GM12874 (cell line): ENCODE measurements around the gene RHBDD2.

ENCODE experiments used
- TF ChIP-seq, protein P1 (sequence below): IDR thresholded peaks from 2 replicates; pipeline ENCODE4 v1.5.1; 2011; ENCODE audit warnings: low read depth, mild to moderate bottlenecking, control low read depth, low read length, moderate library complexity; ENCODE audit not compliant: insufficient read depth

RHBDD2 gene

DNA sequence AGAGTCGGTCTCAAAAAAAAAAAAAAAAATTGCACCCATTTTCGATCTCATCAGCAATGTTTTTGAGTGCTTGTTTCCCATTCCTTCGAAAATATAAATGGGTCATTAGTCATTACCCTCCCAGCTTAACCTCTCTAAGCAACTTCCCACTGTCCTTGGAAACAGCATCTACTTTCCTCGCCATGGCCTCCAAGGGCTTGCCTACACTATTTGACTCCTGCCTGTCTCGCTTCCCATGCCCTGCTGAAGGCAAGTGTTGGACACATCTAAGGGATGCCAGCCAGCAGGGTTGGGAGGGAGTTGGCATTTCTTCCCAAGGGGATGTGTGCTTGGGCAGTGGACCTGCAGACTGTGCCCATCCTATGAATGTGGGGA, 12.7 kb upstream of the RHBDD2 start:
- TF ChIP-seq, protein P1, sequence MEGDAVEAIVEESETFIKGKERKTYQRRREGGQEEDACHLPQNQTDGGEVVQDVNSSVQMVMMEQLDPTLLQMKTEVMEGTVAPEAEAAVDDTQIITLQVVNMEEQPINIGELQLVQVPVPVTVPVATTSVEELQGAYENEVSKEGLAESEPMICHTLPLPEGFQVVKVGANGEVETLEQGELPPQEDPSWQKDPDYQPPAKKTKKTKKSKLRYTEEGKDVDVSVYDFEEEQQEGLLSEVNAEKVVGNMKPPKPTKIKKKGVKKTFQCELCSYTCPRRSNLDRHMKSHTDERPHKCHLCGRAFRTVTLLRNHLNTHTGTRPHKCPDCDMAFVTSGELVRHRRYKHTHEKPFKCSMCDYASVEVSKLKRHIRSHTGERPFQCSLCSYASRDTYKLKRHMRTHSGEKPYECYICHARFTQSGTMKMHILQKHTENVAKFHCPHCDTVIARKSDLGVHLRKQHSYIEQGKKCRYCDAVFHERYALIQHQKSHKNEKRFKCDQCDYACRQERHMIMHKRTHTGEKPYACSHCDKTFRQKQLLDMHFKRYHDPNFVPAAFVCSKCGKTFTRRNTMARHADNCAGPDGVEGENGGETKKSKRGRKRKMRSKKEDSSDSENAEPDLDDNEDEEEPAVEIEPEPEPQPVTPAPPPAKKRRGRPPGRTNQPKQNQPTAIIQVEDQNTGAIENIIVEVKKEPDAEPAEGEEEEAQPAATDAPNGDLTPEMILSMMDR = no peak

DNA sequence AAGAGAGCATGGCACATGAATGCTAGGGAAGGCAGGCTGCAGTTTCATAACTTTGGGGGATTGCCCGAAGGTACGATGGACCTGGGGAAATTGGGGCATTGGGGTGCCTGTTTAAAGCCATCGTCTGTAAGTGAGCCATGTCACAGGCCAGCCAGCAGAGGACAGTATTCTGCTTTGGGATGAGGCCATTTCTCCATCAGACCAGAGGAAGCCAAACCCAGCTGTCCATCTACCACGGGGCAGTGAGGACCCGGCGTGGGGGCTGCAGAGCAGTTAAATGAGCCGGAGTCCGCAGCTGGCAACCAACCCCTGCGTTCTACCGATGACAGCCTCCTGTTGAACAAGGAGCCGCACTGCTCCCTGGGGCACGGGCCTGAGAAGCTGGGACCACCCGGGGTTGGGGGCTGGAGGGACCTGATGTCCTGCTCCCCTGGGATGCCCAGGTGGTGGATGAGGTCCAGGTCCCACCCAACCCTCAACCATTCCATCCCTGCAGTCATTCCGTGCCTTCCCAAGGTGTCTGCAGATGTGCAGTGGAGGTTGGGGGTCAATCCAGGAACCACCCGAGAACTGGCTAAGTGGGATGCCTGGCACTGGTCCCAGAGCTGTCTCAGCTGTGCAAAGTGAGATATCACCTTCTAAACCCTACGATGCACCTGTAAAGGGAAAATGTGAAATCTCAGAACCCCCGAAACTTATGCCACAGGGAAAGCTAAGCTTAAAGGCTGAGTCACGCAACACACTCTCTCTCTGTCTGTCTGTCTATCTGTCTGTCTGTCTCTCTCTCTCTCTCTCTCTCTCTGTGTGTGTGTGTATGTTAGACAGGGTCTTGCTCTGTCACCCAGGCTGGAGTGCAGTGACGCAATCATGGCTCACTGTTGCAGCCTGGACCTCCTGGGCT, 12.1 kb upstream of the RHBDD2 start:
- TF ChIP-seq, protein P1 = peak; percentile 98

DNA sequence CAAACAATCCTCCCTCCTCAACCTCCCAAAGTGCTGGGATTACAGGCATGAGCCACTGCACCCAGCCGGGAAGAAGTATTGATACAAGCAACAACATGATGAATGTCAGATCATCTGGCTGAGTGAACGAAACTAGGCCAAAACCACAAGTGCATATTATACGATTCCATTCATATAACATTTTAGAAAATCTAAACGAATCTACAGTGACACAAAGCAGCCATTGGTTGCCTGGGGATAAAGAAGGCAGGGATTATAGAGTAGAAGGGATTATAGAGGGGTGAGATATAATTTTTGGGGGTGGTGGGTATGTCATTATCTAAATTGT, 11.5 kb upstream of the RHBDD2 start:
- TF ChIP-seq, protein P1 = no peak

DNA sequence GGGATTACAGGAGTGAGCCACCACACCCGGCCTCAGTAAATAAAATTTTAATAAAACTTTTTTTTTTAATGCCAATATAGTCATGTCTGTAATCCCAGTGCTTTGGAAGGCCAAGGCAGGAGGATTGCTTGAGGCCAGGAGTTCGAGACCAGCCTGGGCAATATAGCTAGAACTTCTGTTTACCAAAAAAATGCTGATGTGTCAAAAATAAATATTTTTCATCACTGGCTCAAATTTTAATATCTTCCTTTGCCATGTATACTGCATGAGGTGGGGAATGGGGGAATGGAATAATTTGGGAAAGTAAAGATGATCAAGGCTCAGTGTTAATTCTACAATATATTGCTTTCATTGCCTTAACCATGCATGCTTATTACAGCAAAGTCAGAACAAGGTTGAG, 10.7 kb upstream of the RHBDD2 start:
- TF ChIP-seq, protein P1 = no peak

DNA sequence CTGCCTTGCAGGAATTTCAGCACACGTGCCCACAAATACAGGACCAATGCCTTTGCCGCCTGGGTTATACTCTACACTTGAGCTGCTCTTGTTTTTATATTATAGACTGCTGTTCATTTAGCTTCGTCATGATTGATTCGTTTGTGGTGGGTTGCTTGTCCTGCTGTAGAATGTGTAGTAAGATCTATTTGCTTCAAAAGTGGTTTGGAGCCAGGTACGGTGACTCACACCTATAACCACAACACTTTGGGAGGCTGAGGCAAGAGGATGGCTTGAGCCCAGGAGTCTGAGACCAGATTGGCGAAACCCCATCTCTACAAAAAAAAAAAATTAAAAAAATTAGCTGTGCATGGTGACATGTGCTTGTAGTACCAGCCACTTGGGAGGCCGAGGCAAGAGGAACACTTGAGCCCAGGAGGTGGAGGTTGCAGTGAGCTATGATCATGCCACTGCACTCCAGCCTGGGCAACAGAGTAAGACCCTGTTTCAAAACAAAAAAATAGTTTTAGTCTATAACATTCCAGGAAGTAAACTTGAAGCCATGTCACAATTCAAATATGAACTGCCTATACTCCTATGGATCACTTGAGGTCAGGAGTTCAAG, 9.0 kb upstream of the RHBDD2 start:
- TF ChIP-seq, protein P1 = no peak

DNA sequence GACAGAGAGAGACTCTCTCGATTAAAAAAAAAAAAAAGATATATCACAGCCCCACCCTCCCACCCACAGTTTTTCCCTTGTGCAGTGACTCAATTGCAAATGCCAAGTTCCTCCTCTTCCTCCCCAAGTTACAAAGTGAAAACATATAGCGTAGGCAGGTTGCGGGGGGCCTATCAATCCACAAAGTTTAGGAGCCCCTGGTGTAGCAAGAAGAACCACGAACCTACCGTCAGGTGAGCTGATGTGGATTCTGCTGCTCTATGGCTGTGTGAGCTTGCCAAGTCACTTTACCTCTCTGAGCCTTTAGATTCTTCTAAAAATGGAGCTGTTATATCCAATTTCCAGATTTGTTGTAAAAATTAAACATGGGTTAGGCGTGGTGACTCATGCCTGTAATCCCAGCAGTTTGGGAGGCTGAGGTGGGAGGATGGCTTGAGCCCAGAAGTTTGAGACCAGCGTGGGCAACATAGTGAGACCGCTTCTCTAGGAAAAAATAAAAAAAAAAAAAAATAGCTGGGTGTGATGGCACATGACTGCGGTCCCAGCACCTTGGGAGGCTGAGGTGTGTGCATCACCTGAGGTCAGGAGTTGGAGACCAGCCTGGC, 8.2 kb upstream of the RHBDD2 start:
- TF ChIP-seq, protein P1 = no peak

DNA sequence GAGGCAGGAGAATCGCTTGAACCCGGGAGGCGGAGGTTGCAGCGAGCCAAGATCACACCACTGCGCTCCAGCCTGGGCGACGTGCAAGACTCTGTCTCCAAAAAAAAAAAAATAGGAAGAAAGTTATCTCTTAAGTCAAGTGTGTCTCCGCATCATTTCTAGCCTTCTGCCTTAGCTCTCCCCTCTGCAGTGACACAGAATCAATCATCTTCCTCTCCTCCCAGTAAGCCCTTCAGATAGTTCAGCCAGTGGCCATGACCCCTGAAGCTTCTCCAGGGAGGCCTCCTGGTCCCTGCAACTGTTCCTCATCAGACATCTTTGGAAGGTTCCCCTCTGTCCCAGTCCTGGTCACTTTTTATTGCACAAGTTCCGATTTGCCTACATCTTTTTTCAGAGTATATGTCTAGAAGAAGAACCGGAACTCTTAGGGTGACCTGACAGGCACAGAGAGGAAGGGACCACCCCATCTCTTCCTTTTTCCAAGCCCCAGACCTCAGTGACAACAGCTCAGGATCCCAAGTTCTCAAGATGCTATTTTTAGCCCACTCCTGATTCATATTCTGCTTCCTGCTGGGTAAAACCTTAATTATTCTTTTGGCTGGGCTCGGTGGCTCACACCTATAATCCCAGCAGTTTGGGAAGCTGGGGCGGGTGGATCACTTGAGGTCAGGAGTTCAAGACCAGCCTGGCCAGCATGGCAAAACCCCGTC, 6.6 kb upstream of the RHBDD2 start:
- TF ChIP-seq, protein P1 = no peak
